ENCODE measurements around the gene TMEM233. TPM values are rescaled to one million over a fixed set of nuclear protein-coding genes. Genes with fewer than 3 reads are reported as not detected.
A peak's percentile ranks its signal among the peaks of the same experiment; 100 is the strongest.
"Not testable (repeated sequence)": the region's sequence is repeated elsewhere in the genome, so short reads cannot be mapped to it uniquely, and the experiment has no call there.

Gene TMEM233
- polyA plus RNA-seq, 3 donors, result 1.0 to 1.7 (median 1.3) TPM

DNA sequence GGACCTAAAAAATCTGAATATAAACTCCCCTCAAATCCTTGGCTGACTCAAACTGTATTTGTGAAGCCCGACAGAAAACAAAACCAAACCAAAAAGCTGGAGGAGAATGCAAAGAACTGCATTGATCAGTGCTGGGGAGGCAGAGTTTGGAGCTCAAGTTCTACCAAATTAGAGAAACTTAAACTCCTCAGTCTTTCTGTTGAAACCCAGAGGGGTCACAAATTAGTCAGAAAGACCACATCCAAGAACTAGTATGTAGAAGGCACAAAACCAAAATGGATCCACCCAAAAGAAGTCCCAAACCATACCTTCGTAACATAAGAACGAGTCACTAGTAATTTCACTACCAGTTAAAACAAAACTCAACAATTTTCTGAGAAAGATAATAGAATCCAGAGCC lies 59.1 kb downstream of the TMEM233 start:
- no peak for DNase-seq (ENCODE audit: low read depth in 3 of 3, low spot score in 2 of 3)

DNA sequence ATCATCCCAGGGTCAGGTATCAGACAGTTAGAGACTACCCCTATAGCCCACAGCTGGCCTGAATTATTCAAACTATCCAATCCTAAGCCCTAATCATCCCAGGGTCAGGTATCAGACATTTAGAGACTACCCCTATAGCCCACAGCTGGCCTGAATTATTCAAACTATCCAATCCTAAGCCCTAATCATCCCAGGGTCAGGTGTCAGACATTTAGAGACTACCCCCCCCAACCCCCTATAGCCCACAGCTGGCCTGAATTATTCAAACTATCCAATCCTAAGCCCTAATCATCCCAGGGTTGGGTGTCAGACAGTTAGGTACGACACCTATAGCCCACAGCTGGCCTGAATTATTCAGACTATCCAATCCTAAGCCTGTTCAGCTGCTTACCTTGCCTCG lies 63.4 kb downstream of the TMEM233 start:
- not testable (repeated sequence) for DNase-seq (ENCODE audit: low read depth in 3 of 3, low spot score in 2 of 3)

GRCh38 chr12:119658166-119658565 lies 64.6 kb downstream of the TMEM233 start:
- not testable (repeated sequence) for DNase-seq (ENCODE audit: low read depth in 3 of 3, low spot score in 2 of 3)

GRCh38 chr12:119659289-119659897 lies 65.8 kb downstream of the TMEM233 start:
- DNase-seq (ENCODE audit: low read depth in 3 of 3, low spot score in 2 of 3), result no peak

DNA sequence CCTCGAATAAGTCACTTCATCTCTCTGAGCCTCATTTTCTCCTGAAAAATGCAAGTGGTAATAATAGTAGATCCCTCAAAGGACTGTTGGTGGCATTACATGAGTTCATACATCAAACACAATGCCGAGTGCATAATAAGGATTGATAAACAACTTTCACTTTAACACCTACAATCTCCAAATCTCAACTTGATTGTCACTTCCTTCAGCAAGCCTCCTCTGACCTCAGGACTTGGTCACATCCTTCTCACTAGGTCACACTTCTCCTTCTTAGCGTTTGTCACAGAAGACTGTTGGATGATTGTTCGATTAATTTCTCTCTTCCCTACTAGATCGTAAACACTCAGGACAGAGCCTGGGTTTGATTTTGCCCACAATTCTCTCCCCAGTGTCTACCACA lies 66.5 kb downstream of the TMEM233 start:
- no peak for DNase-seq (ENCODE audit: low read depth in 3 of 3, low spot score in 2 of 3)

GRCh38 chr12:119661882-119662281 lies 68.3 kb downstream of the TMEM233 start:
- DNase-seq (ENCODE audit: low read depth in 3 of 3, low spot score in 2 of 3), result no peak

DNA sequence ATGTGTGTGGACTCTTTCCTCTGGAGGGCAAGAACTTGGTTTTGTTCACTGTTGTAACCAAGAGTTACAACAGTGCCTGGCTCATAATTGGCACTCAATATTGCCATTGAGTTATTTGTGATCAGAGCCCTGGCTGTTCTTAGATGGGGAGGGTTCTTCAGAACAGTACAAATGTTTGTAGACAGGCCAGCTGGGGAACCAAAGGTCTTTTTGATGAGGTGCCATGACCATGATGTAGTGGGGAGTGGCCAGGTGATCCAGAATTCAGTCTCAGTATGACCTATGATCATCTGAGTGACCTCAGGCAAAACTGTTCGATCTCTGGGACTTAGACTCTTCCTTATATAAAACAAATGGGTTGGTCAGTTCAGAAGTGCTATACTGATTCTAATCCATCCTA lies 71.1 kb downstream of the TMEM233 start:
- no peak for DNase-seq (ENCODE audit: low read depth in 3 of 3, low spot score in 2 of 3)

- DNase-seq (ENCODE audit: low read depth in 3 of 3, low spot score in 2 of 3), result no peak
These were observed 71.8 kb downstream of the TMEM233 start for GRCh38 chr12:119665164-119665929.

DNA sequence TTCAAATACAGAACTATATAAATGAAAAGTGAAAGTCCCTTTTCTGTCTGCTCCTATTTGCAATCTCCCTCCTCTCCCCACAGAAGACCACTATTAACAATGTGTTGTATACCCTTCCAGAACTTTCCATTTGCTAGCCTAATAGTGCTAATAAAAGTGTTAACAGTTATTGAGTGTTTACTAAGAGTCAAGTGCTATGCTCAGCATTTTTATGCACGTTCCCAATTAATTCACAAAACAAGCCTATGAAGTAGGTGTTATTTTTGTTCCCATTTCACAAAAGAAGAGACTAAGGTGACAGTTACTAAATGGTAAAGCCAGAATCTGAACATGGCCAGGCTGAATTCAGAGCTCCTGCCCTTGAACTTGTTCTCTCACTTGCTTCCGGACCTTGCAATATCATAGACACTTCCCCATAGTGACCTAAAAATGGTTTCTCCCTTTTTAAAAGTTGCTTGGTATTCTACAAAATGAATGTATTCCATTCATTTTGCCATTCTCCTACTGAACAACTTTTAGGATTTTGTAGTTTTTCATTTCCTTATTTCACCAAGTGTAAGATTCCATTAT lies 72.7 kb downstream of the TMEM233 start:
- no peak for DNase-seq (ENCODE audit: low read depth in 3 of 3, low spot score in 2 of 3)

GRCh38 chr12:119666900-119667576 lies 73.5 kb downstream of the TMEM233 start:
- no peak for DNase-seq (ENCODE audit: low read depth in 3 of 3, low spot score in 2 of 3)

- peak; percentile 83 to 93 (median 89) for DNase-seq (ENCODE audit: low read depth in 3 of 3, low spot score in 2 of 3)
These were observed 74.2 kb downstream of the TMEM233 start, which contains the start of gene PRKAB1 for GRCh38 chr12:119667577-119668323. Gene PRKAB1 (plus strand): TSS chr12:119668133. CDS start chr12:119668245, 112 bp downstream.

GRCh38 chr12:119668324-119668841 lies 74.8 kb downstream of the TMEM233 start:
- DNase-seq (ENCODE audit: low read depth in 3 of 3, low spot score in 2 of 3), result no peak

- DNase-seq (ENCODE audit: low read depth in 3 of 3, low spot score in 2 of 3), result no peak
These were observed 76.3 kb downstream of the TMEM233 start for GRCh38 chr12:119669744-119670472.

DNA sequence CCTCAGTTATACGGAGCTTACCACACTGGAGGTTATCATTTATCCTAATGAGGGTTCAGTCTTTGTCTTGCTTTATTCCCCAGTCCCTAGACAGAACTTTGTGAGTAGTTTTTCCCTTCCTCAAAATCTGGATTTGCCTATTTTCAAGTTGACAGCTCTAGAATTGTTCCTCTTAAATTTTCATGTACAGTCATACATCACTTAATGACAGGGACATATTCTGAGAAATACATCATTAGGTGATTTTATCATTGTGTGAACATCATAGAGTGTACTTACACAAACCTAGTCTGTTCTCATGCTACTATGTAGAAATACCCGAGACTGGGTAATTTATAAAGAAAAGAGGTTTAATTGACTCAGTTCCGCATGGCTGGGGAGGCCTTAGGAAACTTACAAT lies 77.5 kb downstream of the TMEM233 start:
- DNase-seq (ENCODE audit: low read depth in 3 of 3, low spot score in 2 of 3), result no peak

DNA sequence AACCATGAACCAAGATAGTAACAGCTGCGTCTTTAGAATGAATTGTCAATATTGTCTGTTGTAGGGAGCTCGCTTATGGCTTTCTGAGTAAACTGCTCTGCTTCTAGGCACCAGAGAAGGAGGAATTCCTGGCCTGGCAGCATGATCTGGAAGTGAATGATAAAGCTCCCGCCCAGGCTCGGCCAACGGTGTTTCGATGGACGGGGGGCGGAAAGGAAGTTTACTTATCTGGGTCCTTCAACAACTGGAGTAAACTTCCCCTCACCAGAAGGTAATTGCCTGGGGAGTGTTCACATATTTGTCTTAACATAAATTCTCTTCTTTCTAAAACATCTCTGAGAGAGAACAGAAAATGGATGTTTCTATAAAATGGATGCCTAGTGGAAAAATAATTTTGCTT lies 78.6 kb downstream of the TMEM233 start:
- DNase-seq (ENCODE audit: low read depth in 3 of 3, low spot score in 2 of 3), result no peak

DNA sequence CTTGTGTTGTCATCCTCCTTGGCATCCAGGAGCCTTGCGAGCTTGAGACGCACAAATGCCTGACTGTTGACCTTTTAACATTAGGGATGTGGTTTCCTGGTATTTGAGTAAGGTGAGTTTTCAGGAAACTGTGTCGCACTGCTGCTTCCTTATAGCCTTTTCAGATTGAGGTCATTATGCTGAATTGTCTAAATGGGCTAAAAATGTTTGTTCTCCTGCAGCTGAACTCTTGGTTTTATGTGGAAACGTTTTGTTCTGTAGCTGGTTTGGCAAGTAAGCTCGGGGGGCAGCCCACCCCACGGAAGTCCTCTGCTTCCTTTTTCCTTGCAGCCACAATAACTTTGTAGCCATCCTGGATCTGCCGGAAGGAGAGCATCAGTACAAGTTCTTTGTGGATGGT lies 80.1 kb downstream of the TMEM233 start:
- DNase-seq (ENCODE audit: low read depth in 3 of 3, low spot score in 2 of 3), result no peak

DNA sequence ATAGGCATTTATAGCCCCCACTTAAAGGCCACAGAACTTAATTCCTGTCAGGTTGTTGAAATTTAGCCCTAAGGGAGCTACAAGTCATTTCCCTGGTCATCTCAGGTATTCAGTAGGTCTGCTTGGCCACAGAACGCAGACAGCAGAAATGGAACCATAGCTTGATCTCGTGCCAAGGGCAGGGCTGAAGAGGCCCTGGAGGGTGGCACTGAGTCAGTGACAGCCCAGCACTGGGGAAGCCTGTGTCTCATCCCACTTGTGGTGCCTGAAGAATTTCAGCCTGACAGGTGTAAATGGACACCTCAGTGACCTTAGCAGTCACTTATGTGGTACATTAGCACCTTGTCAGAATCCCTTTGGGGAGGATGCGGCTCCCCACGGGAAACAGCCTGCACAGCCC lies 81.0 kb downstream of the TMEM233 start:
- no peak for DNase-seq (ENCODE audit: low read depth in 3 of 3, low spot score in 2 of 3)

DNA sequence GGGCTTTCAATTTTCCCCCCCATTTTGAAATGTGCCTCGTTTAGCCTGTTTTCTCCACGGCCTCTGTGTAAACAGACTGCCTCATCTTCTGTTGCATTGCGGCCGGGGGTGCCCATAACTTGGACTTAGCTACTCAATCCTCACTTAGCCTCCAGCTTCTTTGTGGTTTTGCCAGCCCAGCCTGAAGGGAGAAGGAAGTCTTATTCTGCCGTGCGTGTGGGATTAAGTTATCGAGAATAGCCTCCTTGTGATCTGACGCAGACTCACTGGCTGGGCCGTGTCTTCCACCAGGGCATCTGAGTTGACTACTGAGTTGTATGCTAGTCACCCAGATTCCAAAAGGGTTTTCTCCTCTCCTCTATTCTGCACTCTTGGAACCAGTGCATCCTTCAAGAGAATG lies 82.4 kb downstream of the TMEM233 start:
- DNase-seq (ENCODE audit: low read depth in 3 of 3, low spot score in 2 of 3), result no peak

- DNase-seq (ENCODE audit: low read depth in 3 of 3, low spot score in 2 of 3), result no peak
These were observed 83.0 kb downstream of the TMEM233 start for GRCh38 chr12:119676573-119676972.

GRCh38 chr12:119678459-119678858 lies 84.9 kb downstream of the TMEM233 start:
- DNase-seq (ENCODE audit: low read depth in 3 of 3, low spot score in 2 of 3), result no peak
